Measurements from ENCODE around the gene PRKCZ. TPM values are rescaled to one million over a fixed set of nuclear protein-coding genes. Genes with fewer than 3 reads are reported as not detected.
A peak's percentile ranks its signal among the peaks of the same experiment; 100 is the strongest.

Gene PRKCZ
- polyA plus RNA-seq, 3 donors: 0.74 to 1.9 (median 1.4) TPM

GRCh38 chr1:2188336-2188735 lies 138.1 kb downstream of the PRKCZ start:
- Mint-ChIP-seq H3K9me3 (no peaks in the 10 kb centered on the region), H3K4me3 (no peak overlapping the region), H3K27me3 (ENCODE audit: low read depth in 3 of 3) (no peaks in the 10 kb centered on the region), H3K4me1 (peaks cover 16% of the 10 kb centered on the region), H3K27ac (peak overlapping the region in 6 of 7 donors; percentile 35 to 97 (median 78)), H3K36me3 (peaks cover 5 to 19% of the 10 kb centered on the region in 2 donors)
- H3K4me3 ChIP-seq (replicated peaks in 1 of 3; ENCODE audit: low read depth in 2 of 3, low read length in 3 of 3): no peak overlapping the region
- H2AFZ ChIP-seq (ENCODE audit: insufficient read depth, low read depth, low read length, poor library complexity, severe bottlenecking): no peak overlapping the region
- TF ChIP-seq CTCF (IDR thresholded peaks at IDR 0.05): no peak
- peaks cover 20 to 26% of the 10 kb centered on the region in 2 donors for H3K4me1 ChIP-seq (ENCODE audit: control insufficient read depth in 1 of 2, insufficient read depth in 2 of 2, low read length in 2 of 2)
- no peak overlapping the region for H3K9ac ChIP-seq (ENCODE audit: insufficient read depth, low read length, poor library complexity, severe bottlenecking)
- no peaks in the 10 kb centered on the region for H3K36me3 ChIP-seq (replicated peaks in 1 of 2; ENCODE audit: control insufficient read depth in 1 of 2, insufficient read depth in 2 of 2, low read length in 2 of 2)
- no peak overlapping the region for H3K27ac ChIP-seq (ENCODE audit: low read depth in 1 of 2, low read length in 2 of 2)
- H3K4me2 ChIP-seq (replicated peaks; ENCODE audit: extremely low read depth, low read length, poor library complexity, severe bottlenecking): no peak overlapping the region
- no peaks in the 10 kb centered on the region for H3K9me3 ChIP-seq (replicated peaks in 1 of 2; ENCODE audit: control insufficient read depth in 1 of 2, insufficient read depth in 1 of 2, low read length in 2 of 2)
- over 99% methylated on average over 12 of the region's 16 CpGs for WGBS (ENCODE audit: insufficient coverage)
- H3K79me2 ChIP-seq (ENCODE audit: insufficient read depth, low read length): peaks cover 26% of the 10 kb centered on the region
- intact Hi-C loops (cut with micrococcal nuclease): no loop called here
- H3K27me3 ChIP-seq (ENCODE audit: control insufficient read depth in 2 of 2, insufficient read depth in 2 of 2, low read length in 2 of 2): no peaks in the 10 kb centered on the region
- DNase-seq: no peak
- H4K20me1 ChIP-seq (ENCODE audit: insufficient read depth, low read length): no peaks in the 10 kb centered on the region

GRCh38 chr1:2189459-2190425 lies 139.5 kb downstream of the PRKCZ start:
- peak overlapping the region; percentile 75 for H2AFZ ChIP-seq (ENCODE audit: insufficient read depth, low read depth, low read length, poor library complexity, severe bottlenecking)
- H3K27me3 Mint-ChIP-seq (ENCODE audit: low read depth in 3 of 3): no peaks in the 10 kb centered on the region
- no peaks in the 10 kb centered on the region for H3K9me3 ChIP-seq (replicated peaks in 1 of 2; ENCODE audit: control insufficient read depth in 1 of 2, insufficient read depth in 1 of 2, low read length in 2 of 2)
- no peaks in the 10 kb centered on the region for H4K20me1 ChIP-seq (ENCODE audit: insufficient read depth, low read length)
- H3K79me2 ChIP-seq (ENCODE audit: insufficient read depth, low read length): peaks cover 26% of the 10 kb centered on the region
- peak; percentile 81 to 94 (median 93) for DNase-seq
- intact Hi-C loops (cut with micrococcal nuclease): loop anchor here (5.0 to 10.0 kb wide), 3 partner anchors 57 to 355 kb away; no protein-coding TSS in a partner anchor
- H3K4me3 Mint-ChIP-seq: peak overlapping the region; percentile 77 to 86
- WGBS (ENCODE audit: insufficient coverage): 70% methylated on average over 64 of the region's 65 CpGs
- H3K9me3 Mint-ChIP-seq: no peaks in the 10 kb centered on the region
- H3K4me1 ChIP-seq (ENCODE audit: control insufficient read depth in 1 of 2, insufficient read depth in 2 of 2, low read length in 2 of 2): peaks cover 26 to 35% of the 10 kb centered on the region in 2 donors
- peaks cover 19% of the 10 kb centered on the region for H3K4me1 Mint-ChIP-seq
- H3K9ac ChIP-seq (ENCODE audit: insufficient read depth, low read length, poor library complexity, severe bottlenecking): peak overlapping the region; percentile 74
- no peaks in the 10 kb centered on the region for H3K36me3 ChIP-seq (replicated peaks in 1 of 2; ENCODE audit: control insufficient read depth in 1 of 2, insufficient read depth in 2 of 2, low read length in 2 of 2)
- H3K27me3 ChIP-seq (ENCODE audit: control insufficient read depth in 2 of 2, insufficient read depth in 2 of 2, low read length in 2 of 2): no peaks in the 10 kb centered on the region
- TF ChIP-seq CTCF (IDR thresholded peaks at IDR 0.05): no peak
- peak overlapping the region; percentile 73 to 88 for H3K27ac ChIP-seq (ENCODE audit: low read depth in 1 of 2, low read length in 2 of 2)
- peak overlapping the region; percentile 94 for H3K4me2 ChIP-seq (replicated peaks; ENCODE audit: extremely low read depth, low read length, poor library complexity, severe bottlenecking)
- peak overlapping the region; percentile 84 to 97 (median 96) for H3K27ac Mint-ChIP-seq
- peak overlapping the region; percentile 21 to 73 (median 33) for H3K4me3 ChIP-seq (replicated peaks in 1 of 3; ENCODE audit: low read depth in 2 of 3, low read length in 3 of 3)
- peaks cover 5 to 18% of the 10 kb centered on the region in 2 donors for H3K36me3 Mint-ChIP-seq
